HG02885 (cell line): ENCODE data around the gene CZIB.
A peak's percentile ranks its signal among the peaks of the same experiment; 100 is the strongest.

Source experiments
- ATAC-seq: cut with Tn5 transposase; IDR thresholded peaks from one replicate; pipeline ENCODE4 v1.9.1; 2021; ENCODE audit warnings: mild to moderate bottlenecking; ENCODE audit not compliant: unreplicated experiment, poor library complexity

CZIB gene

DNA sequence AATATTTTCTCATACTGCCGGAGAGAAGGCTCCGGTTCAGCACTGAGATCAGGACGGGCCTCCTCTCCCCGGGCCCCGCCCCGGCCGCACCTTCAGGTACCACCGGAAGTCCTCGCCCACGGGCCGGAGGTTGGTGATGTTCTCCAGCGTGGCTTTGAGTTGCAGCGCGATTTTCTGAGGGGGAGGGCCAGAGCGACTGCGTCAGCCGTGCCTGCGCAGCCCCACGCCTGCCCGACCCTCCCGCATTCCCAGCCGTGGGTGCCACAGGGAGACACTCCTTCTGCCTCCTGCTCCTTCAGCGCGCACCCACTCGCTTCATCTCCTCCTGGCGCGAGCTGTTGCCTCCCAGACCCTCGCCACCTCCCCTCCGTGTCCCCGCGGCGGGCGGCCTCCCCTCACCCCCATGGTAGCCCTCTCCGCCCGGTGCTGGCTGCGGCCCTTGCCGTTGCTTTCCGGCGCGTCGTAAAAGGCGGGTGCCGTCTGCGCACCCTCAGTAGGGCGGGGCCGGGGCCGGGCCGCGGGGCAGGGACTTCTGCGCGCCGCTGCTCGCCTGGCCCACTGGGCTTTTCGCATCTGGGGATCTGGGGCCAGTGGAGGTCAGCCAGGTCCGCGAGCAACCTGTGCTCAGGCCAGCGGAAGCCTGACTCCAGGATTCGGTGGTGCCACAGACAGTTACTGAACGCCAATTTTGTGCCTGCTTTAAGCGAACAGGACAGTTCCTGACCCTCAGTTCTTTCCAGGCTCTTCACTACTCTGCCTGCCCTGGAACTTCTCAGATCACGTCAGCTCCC is at the start of gene CZIB:
Gene CZIB, minus strand, starts transcription at position 464 of the 791 bp plus-strand sequence. Its CDS starts 59 bp downstream, at position 405.
- ATAC-seq = peak; percentile 91

DNA sequence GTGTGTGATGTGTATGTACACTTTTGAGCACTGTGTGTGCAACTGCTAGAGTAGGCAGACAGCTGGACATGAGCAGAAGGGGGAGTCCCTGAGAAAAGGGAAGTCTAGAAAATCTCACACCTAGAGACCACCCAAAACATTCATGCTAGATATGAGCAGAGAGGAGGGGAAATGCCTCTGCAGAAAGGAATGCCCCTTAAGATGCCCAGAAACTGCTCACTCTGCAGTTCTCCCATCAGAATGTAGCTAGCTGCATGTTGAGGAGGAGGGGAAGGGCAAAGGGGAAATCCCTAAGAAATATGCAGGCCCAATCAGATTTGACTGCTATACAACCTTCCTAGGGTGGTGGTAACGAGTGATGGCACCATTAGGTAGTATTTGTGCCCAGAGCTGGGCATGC is 49.7 kb upstream of the CZIB start:
- ATAC-seq = no peak

DNA sequence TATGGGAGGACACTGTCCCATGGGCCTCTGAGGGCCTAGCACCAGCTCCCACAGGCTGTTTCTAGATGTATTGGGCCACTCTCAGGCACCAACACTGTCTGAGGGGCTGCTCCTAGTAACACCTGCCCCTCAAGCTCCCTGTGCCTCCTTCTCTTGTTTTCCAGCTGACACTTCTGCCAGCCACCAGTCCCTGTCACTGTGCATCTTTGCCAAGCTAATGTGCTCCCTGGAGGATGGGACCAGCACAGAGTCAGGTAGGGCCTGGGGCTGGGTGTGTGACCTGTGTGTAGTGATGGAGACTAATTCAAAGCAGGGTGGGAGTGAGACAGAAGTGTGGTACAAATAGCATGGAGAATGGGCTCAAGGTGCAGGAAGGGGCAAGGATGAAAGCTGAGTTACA is 47.3 kb upstream of the CZIB start:
- no peak for ATAC-seq

DNA sequence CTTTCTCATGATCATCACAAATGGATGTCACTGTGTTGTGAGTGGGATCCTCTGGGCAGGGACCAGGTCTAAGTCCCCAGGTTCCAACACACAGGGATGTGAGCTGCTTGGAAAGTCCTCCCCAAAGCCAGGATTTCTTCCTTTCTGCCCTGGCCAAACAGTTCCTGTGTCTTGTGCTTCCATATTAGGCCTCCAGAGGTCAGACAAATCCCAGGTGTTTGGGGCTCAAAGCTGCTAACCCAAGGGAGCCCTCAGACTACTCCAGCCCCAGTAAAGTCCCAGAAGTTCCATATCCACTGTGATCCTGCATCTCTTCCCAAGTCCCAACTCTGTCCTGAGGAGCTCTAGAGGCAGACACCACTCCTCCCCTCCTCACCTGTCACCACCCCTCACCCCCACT is 45.6 kb upstream of the CZIB start:
- no peak for ATAC-seq

DNA sequence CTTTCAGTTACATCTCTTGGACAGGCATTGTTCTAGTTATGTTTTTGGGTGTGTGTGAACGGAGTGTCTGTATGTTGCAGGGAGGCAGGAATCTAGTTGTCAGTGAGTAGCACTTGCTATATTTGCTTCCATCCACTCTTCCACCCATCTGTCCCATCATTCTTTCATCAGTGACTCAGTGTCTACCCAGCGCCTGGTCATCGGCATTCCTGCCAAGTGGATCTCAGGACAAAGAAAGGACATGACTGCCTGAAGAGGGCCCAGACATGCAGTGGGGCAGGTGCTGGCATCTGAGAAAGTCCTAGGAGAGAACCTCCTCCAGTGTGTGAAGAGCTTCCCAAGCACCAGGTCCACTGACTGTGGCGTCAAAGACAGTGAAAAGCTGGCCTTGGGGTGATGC is 45.1 kb upstream of the CZIB start:
- ATAC-seq = no peak

DNA sequence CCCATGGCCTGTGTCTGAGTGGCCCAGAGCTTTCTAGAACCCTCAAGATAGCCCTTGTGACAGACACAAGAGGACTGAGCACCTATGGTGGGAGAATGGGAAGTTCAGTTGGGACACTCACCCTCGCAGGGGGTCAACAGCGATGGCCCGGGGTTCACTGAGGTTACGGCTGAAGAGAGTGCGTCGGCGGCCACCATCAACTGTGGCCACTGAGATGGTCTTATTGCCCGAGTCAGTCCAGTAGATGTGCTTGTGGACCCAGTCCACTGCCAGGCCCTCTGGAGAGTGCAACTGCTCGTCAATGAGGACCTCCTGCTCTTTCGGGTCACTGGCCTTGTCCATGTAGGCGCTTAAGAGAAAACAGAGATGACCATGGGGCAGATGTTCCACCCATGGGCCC is 43.6 kb upstream of the CZIB start:
- ATAC-seq = no peak

DNA sequence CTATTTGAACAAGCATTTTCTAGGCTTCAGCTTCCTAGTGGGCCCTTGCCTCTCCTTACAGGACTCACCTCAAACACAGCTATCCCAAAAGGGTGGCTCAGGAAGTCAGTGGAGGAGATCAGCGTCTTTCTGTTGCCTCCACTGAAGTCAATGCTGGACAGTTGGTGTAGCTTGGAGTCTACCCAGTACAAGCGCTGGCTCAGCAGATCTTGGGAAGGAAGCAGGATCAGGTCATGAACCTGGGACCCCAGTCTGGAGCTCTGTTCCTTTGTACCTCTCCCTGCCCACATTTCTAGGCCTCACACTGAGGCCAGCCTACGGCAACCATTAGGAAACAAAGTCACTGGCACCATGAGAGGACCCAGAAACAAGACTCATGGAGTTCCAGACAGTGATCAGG is 41.6 kb upstream of the CZIB start:
- no peak for ATAC-seq

DNA sequence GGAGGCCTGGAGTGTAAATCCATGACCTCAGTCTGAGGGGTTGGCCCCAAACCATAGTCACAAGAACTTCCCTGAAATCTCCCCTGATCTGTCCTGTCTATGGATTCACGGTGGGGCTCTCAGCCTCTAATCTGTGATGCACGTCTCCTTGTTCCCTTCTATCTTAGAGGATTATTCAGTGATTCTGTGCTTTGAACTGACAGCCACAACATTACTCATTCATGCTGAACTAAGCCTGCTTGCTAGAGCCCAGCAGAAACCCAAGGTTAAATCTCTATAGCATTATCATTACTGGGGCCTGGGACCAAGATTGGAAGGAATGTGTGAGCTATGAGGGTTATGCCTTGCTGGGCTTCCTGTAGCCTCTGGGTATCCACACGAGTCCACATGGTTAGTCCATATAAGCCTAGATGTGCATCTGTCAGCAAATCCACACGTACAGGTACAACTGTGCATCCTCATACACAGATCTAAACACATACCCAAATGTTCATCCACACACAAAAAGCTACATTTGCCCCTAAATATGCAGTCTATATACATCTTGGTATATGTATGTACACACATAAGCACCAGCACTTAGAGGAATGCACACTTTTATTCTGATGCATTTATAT is 40.3 kb upstream of the CZIB start:
- no peak for ATAC-seq

DNA sequence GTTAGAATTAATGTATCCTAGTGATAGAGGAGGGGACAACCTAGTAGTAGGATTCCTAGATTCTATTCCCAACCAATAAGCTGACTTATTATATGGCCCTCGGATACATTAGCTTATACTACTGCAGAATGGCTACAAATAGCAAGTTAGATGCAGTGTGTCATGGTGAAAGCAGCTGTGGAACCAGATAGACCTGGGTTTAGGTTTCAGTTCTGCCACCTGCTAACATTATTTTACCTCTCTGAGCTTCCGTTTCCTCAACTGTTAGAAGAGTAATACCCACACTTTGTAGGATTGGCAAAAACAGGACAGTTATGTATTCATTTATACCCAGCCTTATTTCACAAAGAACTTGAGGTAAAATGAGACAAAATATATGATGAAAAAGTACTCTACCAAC is 39.5 kb upstream of the CZIB start:
- ATAC-seq = peak; percentile 55

DNA sequence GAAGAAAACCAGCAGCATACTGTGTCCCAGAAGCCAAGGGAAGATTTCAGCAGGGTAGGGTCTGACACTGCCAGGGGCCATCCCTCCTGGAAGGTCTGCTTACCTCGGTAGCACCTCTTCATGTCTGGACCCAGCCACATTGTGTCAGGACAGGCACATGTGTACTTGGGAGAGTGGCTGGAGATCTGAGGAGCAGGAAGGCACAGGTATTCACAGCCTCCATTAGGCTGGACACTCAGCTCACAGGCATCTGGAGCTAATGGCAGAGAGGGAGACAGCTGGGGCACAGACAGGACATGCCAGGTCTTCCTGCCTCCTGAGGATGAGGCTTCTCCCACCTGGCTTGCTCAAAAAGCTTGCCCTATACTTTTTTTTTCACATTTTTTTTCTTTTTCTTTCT is 37.8 kb upstream of the CZIB start:
- no peak for ATAC-seq

DNA sequence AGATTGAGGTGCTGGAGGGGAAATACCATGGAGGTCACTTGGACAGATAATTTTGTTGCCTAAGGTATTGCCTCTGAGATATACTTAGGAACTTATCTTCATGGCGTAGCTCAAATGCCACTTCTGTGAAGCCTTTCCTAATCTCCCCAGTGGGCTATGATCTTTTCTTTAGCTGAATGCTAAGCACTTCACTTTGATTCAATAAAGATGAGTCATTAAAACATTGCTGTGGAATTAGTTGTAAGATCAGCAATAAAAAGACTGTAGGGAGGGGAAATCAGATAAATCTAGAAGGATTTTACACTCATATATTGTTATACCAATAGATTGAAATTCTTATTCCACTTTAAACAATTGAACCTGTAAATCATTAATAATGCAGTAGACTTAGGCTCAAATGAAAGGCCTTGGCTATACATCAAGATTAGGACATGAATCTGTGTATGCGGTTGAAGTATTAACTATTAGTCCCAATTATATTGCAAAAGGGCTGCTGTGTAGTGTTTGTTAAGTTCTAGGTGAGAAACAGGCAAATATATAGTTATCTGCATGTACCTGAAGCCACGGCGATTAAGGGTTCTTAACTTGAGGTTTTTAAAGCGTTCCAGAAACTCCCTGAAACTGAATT is 37.1 kb upstream of the CZIB start:
- ATAC-seq = no peak

DNA sequence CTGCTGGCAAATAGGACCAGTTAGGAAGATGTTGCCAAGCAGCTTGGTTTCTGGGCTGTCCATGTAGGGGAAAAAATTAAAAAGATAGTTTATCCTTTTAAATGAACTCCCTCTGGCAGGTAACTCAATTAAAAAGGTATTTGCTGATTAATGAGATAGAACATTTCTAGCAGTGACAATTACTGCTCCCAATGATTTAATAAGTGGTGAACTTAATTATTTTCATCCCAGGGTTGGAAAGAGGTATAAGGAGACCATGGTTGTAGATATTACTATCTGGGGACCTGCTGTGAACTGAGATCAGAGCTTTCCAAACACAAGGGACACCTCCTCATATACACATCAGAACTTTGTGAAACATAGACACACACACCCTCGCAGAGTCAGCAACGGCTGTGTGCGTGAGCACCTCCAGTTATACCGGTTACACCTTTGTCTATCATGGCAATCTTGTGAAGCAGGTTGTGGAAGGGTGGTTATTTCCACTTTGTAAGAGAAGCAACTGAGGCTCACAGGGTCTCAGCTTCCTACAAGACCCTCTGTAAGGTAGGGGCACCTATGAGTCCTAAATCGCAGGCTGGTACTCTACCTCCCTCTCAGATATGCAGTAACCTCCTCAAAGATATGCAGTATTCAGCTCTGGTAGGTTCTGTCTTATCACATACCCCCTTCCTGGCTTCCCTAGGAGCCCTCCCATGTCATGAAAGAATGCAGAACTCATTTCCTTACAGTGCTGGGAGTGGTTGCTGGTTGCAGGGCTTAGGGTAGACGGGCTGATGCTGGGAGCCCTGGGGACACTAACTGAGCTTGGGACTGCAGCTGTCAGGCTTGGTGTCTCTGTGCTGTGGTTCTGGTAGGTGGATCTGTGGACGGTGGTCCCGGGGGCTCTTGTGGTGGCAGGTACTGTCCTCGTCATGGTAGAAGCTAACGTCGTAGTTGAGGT is 36.3 kb upstream of the CZIB start:
- ATAC-seq = no peak

DNA sequence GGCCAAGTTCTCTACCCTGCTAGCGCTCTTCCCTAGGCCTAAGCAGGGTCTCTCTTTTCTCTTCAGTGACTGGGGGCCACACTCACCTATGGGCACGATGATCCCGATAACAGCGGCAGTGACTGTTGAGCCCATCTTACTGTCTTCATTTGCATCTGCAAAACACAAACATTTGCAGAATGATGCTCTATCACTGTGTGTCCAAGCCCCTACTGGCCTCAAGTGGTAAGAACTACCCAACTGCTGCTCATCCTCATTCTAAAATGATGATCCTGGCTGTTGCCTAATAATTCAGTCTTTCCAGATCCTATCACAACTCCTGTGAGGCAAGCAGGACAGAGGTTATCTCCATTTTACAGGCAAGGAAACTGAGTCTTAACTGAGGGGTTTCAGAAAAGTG is 34.6 kb upstream of the CZIB start:
- no peak for ATAC-seq

DNA sequence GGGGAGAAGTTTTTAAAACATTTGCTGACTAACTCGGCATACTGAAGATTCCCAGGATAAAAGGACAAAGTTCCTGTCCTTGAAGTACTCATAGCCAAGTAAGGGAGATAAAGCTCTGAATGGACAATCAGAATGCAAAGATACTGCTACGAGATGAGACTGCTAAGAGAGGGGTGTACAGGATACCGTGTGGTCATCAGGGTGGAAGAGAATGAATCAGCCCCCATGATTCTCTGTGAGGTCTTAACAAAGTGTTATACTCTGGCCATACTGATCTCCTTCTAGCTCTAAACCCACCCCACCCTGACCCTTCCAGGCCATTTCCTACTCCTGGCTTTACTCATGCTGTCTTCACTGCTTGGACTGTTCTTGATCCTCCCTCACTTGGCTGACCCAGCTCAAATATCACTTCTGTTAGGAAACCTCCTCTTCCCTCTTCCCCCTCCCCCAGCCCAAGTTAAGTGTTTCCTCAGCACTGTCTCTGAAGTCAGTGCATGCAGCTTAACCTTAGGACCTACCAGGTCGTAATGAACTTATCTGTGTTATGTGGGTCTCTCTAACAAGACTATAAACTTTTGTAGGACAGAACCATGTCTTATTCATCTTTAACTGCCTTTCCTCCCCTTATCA is 33.7 kb upstream of the CZIB start:
- ATAC-seq = no peak

DNA sequence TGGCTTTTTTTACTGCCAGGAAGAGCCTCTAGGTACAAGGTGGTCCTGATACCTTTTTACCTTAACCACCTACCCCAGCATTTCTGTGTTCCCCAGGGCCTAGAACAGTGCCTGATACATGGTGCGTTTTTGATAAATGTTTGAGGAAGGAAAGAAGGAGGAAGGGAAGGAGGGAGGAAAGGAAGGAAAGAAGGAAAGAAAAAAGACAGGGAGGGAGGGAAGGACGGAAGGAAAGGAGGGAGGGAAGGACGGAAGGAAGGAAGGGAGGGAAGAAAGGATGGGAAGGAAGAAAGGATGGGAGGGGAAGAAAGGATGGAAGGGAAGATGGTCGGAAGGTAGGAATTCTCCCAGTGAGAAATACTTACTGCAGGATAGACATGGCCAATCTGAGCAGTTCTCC is 29.9 kb upstream of the CZIB start:
- no peak for ATAC-seq

DNA sequence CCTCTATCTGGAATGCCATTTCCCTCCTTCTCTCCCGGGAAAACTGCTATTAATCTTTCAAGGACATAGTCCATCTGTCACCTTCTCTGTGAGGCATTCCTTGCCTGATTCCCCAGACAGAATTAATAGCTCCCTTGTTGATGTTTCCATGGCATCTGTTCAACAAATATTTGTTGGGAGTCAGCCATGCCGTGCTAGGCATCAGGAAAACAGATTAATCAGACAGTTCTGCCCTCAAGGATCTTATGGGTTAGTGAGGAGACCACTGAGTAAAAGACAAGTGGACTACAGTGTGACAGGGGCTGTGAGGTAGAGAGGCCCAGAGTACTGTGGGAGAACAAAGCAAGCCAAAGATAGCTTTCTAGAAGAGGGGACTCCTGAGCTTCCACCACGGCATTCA is 29.3 kb upstream of the CZIB start:
- no peak for ATAC-seq

DNA sequence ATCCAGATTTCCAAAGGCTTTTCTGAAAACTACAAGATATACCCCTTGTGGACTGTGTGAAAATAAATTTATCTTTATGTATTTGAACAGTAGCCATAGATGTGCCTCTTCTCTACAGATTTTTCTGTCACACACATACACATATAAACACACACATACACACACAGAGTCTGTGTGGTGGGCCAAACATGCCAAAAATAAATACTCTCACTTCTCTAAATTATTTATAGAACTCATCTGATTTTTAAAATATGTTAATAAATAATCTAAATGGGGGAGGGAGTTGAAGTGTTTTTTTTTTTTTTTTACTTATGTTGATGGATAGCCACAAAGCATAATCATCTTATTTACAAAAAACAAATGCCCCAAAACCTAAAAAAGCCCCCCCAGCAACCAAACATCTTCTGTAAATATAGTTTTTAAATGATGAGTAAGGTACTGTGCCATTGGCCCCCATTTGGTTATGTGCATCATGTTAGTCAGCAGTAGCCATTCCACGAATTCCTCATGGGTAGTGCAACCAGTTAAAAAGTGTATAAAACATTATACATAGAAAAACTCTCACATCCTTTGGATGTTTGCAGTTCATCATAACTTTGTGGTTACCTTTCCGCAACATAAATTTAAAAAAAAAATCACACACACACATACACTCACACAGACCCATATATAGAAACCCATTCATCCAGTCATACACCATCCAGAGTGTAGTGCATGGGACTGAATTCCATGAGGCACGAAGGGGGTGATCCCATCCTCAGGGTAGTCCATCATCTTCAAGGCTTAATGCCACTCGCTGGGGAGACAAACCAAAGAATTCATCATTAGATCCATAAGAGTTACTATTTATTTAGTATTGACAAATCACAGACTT is 26.1 kb upstream of the CZIB start:
- no peak for ATAC-seq

DNA sequence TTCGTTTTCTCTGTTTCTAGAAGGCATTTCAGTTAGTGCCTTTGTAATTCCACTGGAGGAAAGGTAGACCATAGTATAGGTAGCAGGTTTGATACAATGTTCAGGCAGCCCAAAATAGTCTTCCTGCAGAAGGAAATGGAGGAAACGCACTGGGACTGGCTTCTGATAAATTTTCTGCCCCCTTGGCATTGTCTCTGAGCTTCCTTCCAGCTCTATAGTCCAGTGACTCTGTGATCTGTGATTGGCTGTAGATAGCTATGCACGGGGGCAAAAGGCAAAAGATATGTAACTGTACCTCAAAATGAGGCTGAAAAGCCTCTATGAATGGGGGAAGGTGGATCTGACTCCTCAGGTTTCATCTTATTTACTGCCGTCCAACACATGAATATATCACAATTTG is 23.7 kb upstream of the CZIB start:
- no peak for ATAC-seq

DNA sequence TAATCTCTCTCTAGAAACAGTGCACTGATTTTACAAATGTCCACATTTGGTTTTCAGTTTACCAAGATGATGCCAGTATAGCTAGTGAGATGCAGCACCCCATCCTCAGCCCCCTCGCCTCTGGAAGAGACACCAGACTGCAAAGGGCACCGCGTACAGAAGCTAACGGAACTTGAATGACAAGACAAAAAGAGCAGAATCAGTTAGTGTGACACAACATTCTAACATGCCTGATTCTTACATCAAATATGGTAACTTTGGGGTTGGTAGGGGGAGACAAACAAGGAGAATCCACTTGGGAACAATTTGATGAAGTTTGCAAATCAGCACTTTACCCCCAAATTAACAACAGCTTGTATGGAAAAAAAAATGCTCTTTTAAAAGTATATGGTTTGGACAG is 21.9 kb upstream of the CZIB start:
- ATAC-seq = no peak
